Suppressor macrophage treated with lipopolysaccharide for 1 hour (primary cell): ENCODE data around the gene RIBC2.
"Not testable (repeated sequence)": the region's sequence is repeated elsewhere in the genome, so short reads cannot be mapped to it uniquely, and the experiment has no call there.

ENCODE experiments used
- DNase-seq, 3 donors: peaks; one replicate each; pipeline ENCODE4 v3.0.0-alpha.2; 2020 to 2022

The RIBC2 gene

GRCh38 chr22:45425101-45425500 is 11.6 kb downstream of the RIBC2 start:
- DNase-seq, result peak; percentile 47 to 64 (median 53)

DNA sequence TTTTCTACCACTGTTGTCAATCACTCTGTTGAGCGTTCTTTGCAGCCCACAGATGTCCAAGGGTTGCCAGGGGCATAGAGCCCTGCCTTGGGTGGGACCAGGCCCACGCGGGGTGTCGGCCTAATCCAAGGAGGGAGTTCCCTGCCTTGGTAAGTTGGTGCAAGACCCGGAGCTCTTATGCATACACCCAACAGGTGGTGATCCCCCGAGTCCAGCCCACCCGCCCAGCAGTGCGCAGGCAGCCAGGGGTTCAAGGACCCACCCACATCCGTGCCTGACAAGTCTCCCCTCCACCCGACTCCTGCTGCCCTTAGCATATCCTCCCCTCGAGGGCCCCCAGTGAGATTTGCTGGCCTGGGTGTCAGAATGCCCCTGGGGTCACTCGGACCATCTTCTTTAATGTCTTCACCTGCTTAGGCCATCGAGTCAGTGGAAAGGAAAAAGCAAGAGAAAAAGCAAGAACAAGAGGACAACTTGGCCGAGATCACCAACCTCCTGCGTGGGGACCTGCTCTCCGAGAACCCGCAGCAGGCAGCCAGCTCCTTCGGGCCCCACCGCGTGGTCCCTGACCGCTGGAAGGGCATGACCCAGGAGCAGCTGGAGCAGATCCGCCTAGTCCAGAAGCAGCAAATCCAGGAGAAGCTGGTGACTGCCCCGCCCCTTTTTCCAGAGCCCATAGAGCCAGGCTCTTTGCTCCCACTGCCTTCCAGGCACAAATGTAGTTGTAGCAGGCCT is 12.2 kb downstream of the RIBC2 start:
- DNase-seq, result no peak

DNA sequence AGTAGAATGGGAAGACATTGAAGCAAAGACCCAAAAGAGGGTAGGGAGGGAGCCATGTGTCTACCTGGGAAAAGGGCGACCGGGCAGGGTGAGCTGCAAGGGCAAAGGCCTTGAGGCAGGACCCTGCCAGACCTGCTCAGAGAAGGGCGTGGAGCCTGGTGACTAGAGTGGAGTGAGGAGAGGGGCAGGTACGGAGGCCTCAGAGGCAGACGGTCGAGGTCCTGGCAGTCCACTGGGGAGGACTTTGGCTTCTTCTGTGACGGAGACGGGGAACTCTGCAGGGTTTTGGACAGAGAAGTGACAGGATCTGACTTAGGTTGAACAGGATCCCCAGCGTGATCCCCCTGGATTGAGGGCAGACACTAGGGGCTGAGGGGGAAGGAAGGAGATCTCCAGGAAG is 12.9 kb downstream of the RIBC2 start:
- DNase-seq, result no peak

DNA sequence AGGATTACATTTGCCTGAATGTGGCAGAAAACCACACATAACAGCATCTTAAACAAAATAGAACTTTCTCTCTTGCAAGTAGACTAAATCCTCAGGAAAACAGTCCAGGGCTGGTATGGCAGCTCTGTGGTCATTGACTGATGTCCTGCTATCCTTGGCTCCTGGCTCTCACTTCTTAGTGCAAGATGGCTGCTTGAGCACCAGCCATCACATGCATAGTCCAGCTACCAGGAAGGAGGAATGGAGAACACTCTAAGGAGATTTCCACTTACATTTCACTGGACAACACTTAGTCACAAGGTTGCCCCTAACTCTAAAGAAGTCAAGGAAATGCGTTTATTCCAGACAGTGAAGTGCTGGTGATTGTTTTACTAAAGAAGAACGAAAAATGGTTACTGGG is 13.6 kb downstream of the RIBC2 start:
- DNase-seq, result no peak

GRCh38 chr22:45428391-45429385 is 15.2 kb downstream of the RIBC2 start:
- no peak for DNase-seq

- no peak for DNase-seq
These were observed 15.9 kb downstream of the RIBC2 start for GRCh38 chr22:45429424-45429823.

GRCh38 chr22:45429981-45430775 is 16.7 kb downstream of the RIBC2 start:
- DNase-seq, result peak; percentile 64 to 71 (median 70)

DNA sequence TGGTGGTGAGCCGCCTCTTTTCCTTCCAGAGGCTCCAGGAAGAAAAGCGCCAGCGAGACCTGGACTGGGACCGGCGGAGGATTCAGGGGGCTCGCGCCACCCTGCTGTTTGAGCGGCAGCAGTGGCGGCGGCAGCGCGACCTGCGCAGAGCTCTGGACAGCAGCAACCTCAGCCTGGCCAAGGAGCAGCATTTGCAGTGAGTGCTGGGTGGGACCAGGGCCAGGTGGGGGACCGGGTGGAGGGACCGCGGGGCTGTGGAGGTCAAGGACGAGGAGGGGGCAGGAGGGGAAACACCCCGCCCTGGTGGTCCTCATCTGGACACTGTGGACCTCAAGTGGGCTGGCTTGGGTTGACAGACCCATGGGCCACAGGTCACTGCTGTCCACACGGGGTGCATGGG is 17.4 kb downstream of the RIBC2 start:
- DNase-seq, result no peak

- DNase-seq, result peak; percentile 65 to 69 (median 67)
These were observed 21.5 kb downstream of the RIBC2 start for GRCh38 chr22:45434981-45435380.

DNA sequence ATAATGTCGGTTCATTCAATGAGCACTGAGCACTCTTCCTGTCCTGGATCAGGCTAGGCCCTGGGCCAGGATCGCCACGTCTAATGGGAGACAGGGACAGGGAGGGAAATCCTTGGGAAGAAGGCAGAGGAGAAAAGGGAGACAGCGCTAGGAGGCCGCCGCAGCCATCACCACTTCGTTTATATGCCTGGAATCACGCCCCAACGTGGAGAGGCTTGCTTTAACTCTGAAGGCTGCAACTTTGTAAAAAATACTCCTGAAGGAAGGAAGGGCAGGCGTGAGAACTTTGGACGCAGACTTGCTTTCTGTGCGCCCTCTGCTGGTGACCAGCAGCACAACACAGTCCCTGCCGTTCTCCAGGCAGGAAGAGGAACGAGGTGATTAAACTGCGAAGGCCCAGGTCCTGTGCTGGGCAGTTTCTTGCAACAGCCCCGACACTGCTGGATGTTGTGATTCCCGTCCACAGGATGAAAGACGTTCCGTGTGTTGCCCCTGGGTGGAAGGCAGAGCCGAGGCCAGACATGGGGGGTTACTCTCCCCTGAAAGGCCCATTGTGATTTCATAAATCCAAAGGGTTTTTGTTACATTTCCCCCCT is 22.1 kb downstream of the RIBC2 start:
- DNase-seq, result peak; percentile 91 to 94 (median 92)

- DNase-seq, result not testable (repeated sequence)
These were observed 23.5 kb downstream of the RIBC2 start for GRCh38 chr22:45436871-45437517.

DNA sequence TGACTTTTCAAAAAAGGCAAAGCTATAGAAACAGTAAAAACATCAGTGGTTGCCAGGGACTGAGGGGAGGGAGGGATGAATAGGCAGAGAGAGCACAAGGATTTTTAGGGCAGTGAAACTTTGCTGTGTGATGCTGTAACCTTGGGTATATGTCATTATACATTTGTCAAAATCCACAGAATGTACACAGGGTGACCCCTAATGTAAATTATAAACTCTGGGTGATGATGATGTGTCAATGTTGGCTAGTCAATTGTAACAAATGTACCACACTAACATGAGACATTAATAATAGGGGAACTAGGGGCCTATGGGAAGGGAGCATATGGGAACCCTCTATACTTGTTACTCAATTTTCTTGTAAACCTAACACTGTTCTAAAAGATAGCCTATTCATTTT is 24.8 kb downstream of the RIBC2 start:
- DNase-seq, result peak in 1 of 3 donors; percentile 20

DNA sequence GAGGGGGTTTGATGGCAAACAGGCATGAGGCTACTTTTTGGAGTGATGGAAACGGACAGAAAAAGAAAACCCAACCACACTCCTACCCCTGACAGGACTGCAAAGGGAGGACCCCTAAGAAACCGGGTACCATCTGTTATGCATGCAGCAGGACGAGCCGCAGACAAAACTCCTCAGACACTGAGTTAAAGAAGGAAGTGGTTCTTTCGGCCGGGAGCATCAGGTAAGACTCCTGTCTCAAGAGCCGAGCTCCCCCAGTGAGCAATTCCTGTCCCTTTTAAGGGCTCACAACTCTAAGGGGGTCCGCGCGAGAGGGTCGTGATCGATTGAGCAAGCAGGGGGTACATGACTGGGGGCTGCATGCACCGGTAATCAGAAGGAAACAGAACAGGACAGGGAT is 27.2 kb downstream of the RIBC2 start:
- DNase-seq, result not testable (repeated sequence)

- peak; percentile 38 to 56 (median 39) for DNase-seq
These were observed 27.6 kb downstream of the RIBC2 start for GRCh38 chr22:45441138-45441537.

GRCh38 chr22:45442116-45442515 is 28.6 kb downstream of the RIBC2 start:
- no peak for DNase-seq

- DNase-seq, result no peak
These were observed 30.7 kb downstream of the RIBC2 start for GRCh38 chr22:45444168-45444567.

- DNase-seq, result no peak
These were observed 31.7 kb downstream of the RIBC2 start for GRCh38 chr22:45445031-45445710.

DNA sequence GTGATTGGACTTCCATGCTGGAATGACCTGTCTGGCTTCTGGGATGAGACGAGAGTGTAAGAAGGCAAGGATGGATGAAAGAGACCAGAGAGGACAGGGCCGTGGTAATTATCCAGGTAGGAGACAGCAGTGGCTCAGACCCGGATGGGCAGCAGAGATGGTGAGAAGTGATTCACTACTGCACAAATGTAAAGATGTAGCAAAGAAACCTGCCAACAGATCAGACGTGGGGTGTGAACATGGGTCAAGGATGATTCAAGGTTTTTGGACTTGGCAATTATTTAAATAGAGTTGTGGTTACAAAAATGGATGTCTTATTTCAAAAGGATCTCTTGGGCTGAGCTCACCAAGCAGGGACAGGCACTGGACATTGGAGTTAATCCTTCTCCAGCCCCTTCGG is 32.7 kb downstream of the RIBC2 start:
- DNase-seq, result no peak

DNA sequence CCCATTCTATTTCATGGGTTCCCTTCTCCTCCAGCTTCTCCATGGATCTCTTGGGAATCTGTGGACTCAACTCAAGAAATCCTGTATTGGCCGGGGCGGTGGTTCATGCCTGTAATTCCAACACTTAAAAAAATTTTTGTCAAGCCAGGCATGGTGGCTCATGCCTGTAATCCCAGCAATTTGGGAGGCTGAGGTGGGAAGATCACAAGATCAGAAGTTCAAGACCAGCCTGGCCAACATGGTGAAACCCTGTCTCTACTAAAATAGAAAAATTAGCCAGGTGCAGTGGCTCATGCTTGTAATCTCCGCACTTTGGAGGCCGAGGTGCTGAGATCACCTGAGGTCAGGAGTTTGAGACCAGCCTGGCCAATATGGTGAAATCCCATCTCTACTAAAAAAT is 34.1 kb downstream of the RIBC2 start:
- DNase-seq, result not testable (repeated sequence)

- no peak for DNase-seq
These were observed 34.9 kb downstream of the RIBC2 start for GRCh38 chr22:45448431-45448830.

- DNase-seq, result not testable (repeated sequence)
These were observed 35.9 kb downstream of the RIBC2 start for GRCh38 chr22:45449442-45449841.
